NCI-H2196 (cell line): Measurements from ENCODE around the gene ITGB7.

ENCODE experiments used
- DNase-seq: peaks from one replicate; lab custom pipeline; 2025; ENCODE audit not compliant: unreplicated experiment; lab: John Stamatoyannopoulos, UW

ITGB7 gene

GRCh38 chr12:53197011-53197640 is 9.9 kb downstream of the ITGB7 start:
- DNase-seq, result no peak

- no peak for DNase-seq
Measured at GRCh38 chr12:53196486-53196885, 10.6 kb downstream of the ITGB7 start.

- DNase-seq, result no peak
Measured at GRCh38 chr12:53195516-53196420, 11.3 kb downstream of the ITGB7 start.

GRCh38 chr12:53194973-53195372 is 12.1 kb downstream of the ITGB7 start:
- no peak for DNase-seq

GRCh38 chr12:53193985-53194716 is 12.9 kb downstream of the ITGB7 start:
- no peak for DNase-seq

- DNase-seq, result no peak
Measured at GRCh38 chr12:53193040-53193439, 14.0 kb downstream of the ITGB7 start.

GRCh38 chr12:53192531-53193021 is 14.5 kb downstream of the ITGB7 start:
- no peak for DNase-seq

GRCh38 chr12:53191885-53192530 is 15.0 kb downstream of the ITGB7 start:
- no peak for DNase-seq

GRCh38 chr12:53191096-53191884 is 15.8 kb downstream of the ITGB7 start:
- no peak for DNase-seq

- peak; percentile 16 for DNase-seq
Measured at GRCh38 chr12:53190108-53190729, 16.8 kb downstream of the ITGB7 start.

- DNase-seq, result no peak
Measured at GRCh38 chr12:53187145-53187899, 19.7 kb downstream of the ITGB7 start.

GRCh38 chr12:53186745-53187144 is 20.3 kb downstream of the ITGB7 start:
- no peak for DNase-seq

- no peak for DNase-seq
Measured at GRCh38 chr12:53185582-53186153, 21.4 kb downstream of the ITGB7 start.

GRCh38 chr12:53184828-53185227 is 22.2 kb downstream of the ITGB7 start:
- DNase-seq, result no peak

GRCh38 chr12:53182903-53183302 is 24.1 kb downstream of the ITGB7 start:
- DNase-seq, result no peak

- DNase-seq, result no peak
Measured at GRCh38 chr12:53181935-53182334, 25.1 kb downstream of the ITGB7 start.

- peak; percentile 87 for DNase-seq
Measured at GRCh38 chr12:53180931-53181645, 26.0 kb downstream of the ITGB7 start.
